ENCODE measurements around the gene GP1BB.

The GP1BB gene

GRCh38 chr22:19719488-19720021 is 3.8 kb upstream of the GP1BB start:
- TF ChIP-seq CTCF (IDR thresholded peaks at IDR 0.05; ENCODE audit: poor library complexity, severe bottlenecking): no peak
- Histone ChIP-seq H3K27me3 (ENCODE audit: insufficient read depth, poor library complexity, severe bottlenecking) (peaks cover 12% of the 10 kb centered on the region), H3K4me3 (ENCODE audit: severe bottlenecking) (no peak overlapping the region)

GRCh38 chr22:19720150-19720827 is 3.0 kb upstream of the GP1BB start:
- no peak overlapping the region for H3K4me3 ChIP-seq (ENCODE audit: severe bottlenecking)
- DNase-seq (ENCODE audit: low spot score) (no peak), ATAC-seq (ENCODE audit: low read depth) (no peak)
- no peaks in the 10 kb centered on the region for H3K9me3 ChIP-seq (ENCODE audit: severe bottlenecking)
- H3K36me3 ChIP-seq (ENCODE audit: low read depth): no peaks in the 10 kb centered on the region
- H3K4me1 ChIP-seq (ENCODE audit: insufficient read depth, poor library complexity, severe bottlenecking): no peaks in the 10 kb centered on the region
- no peak for TF ChIP-seq CTCF (IDR thresholded peaks at IDR 0.05; ENCODE audit: poor library complexity, severe bottlenecking)
- no peak overlapping the region for H3K27ac ChIP-seq (ENCODE audit: poor library complexity, severe bottlenecking)
- H3K27me3 ChIP-seq (ENCODE audit: insufficient read depth, poor library complexity, severe bottlenecking): peaks cover 19% of the 10 kb centered on the region

More at GRCh38 chr22:19719488-19720021, 3.8 kb upstream of the GP1BB start:
- H3K27ac ChIP-seq (ENCODE audit: poor library complexity, severe bottlenecking): no peak overlapping the region
- no peaks in the 10 kb centered on the region for H3K9me3 ChIP-seq (ENCODE audit: severe bottlenecking)
- DNase-seq (ENCODE audit: low spot score) (no peak), ATAC-seq (ENCODE audit: low read depth) (no peak)
- no peaks in the 10 kb centered on the region for H3K4me1 ChIP-seq (ENCODE audit: insufficient read depth, poor library complexity, severe bottlenecking)
- H3K36me3 ChIP-seq (ENCODE audit: low read depth): no peaks in the 10 kb centered on the region

GRCh38 chr22:19720999-19721329 is 2.4 kb upstream of the GP1BB start:
- ATAC-seq (ENCODE audit: low read depth): no peak
- Histone ChIP-seq H3K4me3 (ENCODE audit: severe bottlenecking) (no peak overlapping the region), H3K4me1 (ENCODE audit: insufficient read depth, poor library complexity, severe bottlenecking) (no peaks in the 10 kb centered on the region), H3K36me3 (ENCODE audit: low read depth) (no peaks in the 10 kb centered on the region), H3K9me3 (ENCODE audit: severe bottlenecking) (no peaks in the 10 kb centered on the region), H3K27ac (ENCODE audit: poor library complexity, severe bottlenecking) (no peak overlapping the region), H3K27me3 (ENCODE audit: insufficient read depth, poor library complexity, severe bottlenecking) (peaks cover 20% of the 10 kb centered on the region)
- no peak for TF ChIP-seq CTCF (IDR thresholded peaks at IDR 0.05; ENCODE audit: poor library complexity, severe bottlenecking)
- no peak for DNase-seq (ENCODE audit: low spot score)

- no peaks in the 10 kb centered on the region for H3K9me3 ChIP-seq (ENCODE audit: severe bottlenecking)
- ATAC-seq (ENCODE audit: low read depth) (no peak), DNase-seq (ENCODE audit: low spot score) (no peak)
- H3K36me3 ChIP-seq (ENCODE audit: low read depth): no peaks in the 10 kb centered on the region
- peaks cover 20% of the 10 kb centered on the region for H3K27me3 ChIP-seq (ENCODE audit: insufficient read depth, poor library complexity, severe bottlenecking)
- TF ChIP-seq CTCF (IDR thresholded peaks at IDR 0.05; ENCODE audit: poor library complexity, severe bottlenecking): no peak
- no peak overlapping the region for H3K27ac ChIP-seq (ENCODE audit: poor library complexity, severe bottlenecking)
- no peaks in the 10 kb centered on the region for H3K4me1 ChIP-seq (ENCODE audit: insufficient read depth, poor library complexity, severe bottlenecking)
- H3K4me3 ChIP-seq (ENCODE audit: severe bottlenecking): no peak overlapping the region
Measured at GRCh38 chr22:19721330-19722177, 1.8 kb upstream of the GP1BB start.

All from RWPE2 (cell line).